ENCODE results near the gene FRMD1.

- TF ChIP-seq TCF7L2 (IDR thresholded peaks at IDR 0.05; ENCODE audit: borderline replicate concordance, extremely low read depth, insufficient read depth, insufficient read length), result no peak
- no peak for TF ChIP-seq POLR2A (IDR thresholded peaks at IDR 0.05; ENCODE audit: borderline replicate concordance, extremely low read depth, insufficient read depth, insufficient read length)
- no peak for TF ChIP-seq CTCF (IDR thresholded peaks at IDR 0.05 in 2 of 3, conservative IDR thresholded peaks at IDR 0.05 in 1 of 3; ENCODE audit: borderline replicate concordance in 1 of 3, insufficient read depth in 1 of 3, low read depth in 2 of 3, low read length in 2 of 3)
- TF ChIP-seq CEBPB (IDR thresholded peaks at IDR 0.05; ENCODE audit: low read depth), result no peak
- TF ChIP-seq YY1 (IDR thresholded peaks at IDR 0.05; ENCODE audit: extremely low read depth, insufficient replicate concordance, low read depth, low read length), result no peak
- no peak for TF ChIP-seq POLR2AphosphoS5 (IDR thresholded peaks at IDR 0.05; ENCODE audit: low read depth, low read length)
- TF ChIP-seq MAX (IDR thresholded peaks at IDR 0.05), result no peak
- no peak for TF ChIP-seq ATF3 (IDR thresholded peaks at IDR 0.05)
These were observed 16.2 kb upstream of the FRMD1 start for GRCh38 chr6:168095171-168095691.

Data from HCT116 (cell line).